GM18861 (cell line): ENCODE measurements around the gene IQSEC1.
A peak's percentile ranks its signal among the peaks of the same experiment; 100 is the strongest.

Experiments used
- ATAC-seq: cut with Tn5 transposase; IDR thresholded peaks from one replicate; pipeline ENCODE4 v1.9.1; 2021; ENCODE audit not compliant: unreplicated experiment

The IQSEC1 gene

DNA sequence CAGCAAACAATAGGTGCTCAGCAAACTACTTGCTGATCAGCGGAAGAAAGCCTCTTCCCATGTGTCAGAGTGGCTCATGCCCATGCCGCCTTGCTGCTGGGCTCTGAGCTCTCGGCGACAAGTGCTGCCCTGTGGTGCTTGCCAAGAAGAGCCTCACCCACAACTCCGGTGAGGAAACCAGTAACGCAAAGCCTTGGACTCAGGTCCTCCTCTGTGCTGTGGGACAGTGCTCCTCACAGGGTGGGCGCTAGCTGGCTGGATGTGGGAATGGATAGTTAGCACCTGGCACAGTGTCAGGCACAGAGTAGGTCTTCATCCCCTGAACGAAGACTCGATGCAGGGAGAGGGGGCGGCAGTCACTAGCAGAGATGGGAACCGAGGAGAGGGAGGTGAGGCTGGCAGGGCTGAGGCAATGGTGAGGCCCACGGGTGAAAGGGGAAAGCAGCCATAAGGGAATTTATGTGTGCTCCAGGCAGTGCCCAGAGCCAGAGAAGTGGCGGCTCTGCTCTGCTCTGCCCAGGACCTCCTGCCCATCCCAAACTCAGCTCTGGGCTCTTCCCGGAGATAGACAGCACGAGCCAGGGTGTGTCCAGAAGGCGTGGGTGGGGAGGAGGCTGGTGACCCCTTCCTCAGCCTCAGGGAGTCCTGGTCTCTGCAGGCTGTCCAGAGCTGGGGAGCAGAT is 55.7 kb downstream of the IQSEC1 start:
- no peak for ATAC-seq

DNA sequence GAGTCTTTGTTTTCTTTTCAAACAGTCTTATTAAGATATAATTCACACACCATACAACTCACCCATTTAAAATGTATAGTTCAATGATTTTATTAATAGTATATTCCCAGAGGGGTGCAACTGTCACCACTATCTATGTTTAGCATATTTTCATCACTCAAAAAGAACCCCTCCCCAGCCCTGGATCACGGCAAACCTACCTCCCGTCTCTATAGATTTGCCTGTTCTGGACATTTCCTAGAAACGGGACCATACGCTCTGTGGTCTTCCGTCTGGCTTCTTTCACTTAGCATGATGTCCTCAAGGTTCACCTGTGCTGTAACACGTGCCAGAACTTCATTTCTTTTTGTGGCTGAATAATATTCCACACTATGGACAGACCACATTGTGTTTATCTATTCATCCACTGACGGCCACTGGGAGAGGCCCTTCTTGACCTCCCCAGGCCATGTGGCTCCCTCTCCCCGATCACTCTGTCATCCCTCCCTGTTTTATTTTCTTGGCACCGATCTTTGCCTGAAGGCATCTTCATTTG is 56.4 kb downstream of the IQSEC1 start:
- no peak for ATAC-seq

DNA sequence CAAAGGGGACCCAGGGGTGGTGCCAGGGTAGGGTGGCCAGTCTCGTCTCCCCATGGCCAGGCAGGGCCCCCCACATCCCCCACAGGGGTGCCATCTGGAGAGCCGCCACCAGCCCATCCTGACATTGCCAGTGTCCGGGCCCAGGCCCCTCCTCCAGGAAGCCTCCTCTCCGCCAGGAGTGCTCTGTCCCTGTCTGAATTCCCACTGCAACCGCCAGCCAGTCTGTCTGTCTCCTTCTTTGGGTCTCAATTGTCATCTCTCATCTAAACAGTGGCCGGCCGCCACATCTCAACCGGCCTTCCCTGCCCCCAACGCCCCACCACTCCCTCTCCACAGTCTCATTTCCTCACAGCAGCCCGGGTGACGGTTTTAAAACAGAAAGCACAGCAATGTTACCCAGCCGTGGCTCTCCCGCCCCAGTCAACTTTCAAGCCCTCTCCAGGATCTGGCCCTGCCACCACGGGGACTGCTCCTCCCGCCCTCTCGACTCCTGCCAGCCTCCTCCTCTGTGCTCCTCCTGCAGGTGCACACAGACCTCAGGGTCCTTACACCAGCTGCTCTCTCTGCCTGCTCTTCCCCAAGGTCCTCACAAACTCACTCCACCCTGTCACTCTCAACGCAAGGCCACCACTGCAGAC is 57.0 kb downstream of the IQSEC1 start:
- ATAC-seq = no peak

DNA sequence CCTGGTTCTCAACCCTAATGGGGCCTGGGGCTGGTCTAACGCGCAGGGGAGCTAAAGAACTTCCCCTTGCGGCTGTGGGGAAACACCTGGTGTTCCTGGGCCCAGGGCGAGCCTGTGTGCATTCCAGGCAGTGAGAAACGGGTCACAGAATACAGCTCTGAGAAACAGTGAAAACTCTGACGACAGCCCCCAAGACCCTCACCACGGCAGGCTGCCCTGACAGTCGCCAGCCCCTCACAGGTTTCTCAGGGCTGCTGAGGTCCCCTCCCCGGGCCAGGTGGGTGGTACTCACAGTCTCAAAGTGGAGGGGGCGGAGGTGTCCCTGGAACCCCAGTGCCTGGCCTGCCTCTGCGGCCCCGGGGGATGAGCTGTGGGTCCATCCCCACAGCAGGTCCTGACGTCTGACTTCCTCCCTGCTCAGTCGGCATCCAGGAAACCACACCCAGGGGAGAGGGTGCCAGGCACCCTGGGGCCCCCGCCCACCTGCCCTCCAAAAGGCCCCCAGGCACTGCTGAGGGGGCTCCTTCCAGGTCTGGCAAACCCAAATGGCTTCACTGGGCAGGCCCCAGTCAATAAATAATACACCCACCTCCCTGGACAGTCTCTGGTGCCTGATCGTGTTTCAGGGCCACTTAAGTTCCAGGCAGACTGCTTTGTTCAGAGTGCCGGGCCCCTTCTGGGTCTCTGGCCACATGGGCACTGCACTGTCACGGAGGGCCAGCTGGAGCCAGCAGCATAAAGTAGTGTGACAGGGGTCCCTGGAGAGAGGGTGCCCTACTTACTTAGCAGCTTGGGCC is 57.7 kb downstream of the IQSEC1 start:
- ATAC-seq = no peak

DNA sequence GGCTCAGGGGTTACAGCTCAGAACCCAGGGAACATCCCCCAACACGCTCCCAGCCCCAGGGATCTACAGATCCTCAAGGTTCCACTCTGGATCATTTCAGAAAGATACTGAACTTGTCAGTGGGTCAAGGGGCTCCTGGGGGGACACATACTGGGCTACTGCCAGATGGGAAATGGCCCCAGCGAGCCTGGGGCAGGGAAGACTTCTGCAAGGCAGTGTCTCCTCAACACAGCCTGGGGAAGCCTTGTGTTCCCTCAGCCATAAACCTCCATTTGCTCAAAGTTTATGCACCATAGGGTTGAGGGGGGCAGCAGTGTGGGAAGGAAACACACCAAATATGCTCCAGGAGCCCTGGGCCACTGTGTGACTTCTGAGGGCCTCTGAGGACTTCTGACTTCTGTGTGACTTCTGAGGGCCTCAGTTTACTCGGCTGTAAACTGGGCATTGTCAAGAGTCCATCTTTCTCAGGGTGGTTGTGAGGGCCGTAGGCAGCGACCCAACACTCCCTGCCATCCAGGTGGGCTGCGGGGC is 58.4 kb downstream of the IQSEC1 start:
- no peak for ATAC-seq

DNA sequence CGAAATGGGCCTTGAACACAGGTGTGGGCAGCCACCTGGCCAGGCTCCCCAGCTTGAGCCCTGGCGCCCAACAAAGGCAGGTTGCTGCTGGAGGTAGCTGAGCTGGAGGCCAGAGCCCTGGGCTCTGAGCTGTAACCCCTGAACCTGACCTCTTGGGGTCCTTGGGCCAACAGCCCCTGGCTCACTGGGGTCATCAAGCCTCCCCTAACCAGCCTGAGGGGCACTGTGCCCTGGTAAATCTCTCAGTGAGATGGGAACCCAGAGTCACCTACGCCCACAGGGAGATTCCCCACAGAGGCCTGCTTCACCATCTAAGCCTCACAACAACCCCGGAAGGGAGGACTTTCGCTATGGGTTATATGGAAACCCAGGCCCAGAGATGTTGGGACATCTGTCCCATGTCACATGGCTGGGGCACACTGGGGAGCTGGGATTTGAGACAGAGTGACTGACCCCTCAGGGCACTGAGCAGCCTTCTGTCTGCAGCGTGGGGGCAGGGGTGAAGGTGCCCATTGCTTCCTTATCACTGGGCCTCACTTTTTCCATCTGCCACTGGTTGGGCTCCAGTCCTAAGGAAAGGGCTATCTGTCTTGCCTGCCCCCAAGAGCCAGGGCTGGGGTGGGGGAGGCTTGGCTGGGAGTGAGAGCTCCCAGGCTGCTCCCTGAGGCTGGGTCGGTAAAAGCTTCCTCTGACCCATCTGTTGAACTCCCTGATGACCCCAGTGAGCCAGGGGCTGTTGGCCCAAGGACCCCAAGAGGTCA is 59.1 kb downstream of the IQSEC1 start:
- no peak for ATAC-seq

DNA sequence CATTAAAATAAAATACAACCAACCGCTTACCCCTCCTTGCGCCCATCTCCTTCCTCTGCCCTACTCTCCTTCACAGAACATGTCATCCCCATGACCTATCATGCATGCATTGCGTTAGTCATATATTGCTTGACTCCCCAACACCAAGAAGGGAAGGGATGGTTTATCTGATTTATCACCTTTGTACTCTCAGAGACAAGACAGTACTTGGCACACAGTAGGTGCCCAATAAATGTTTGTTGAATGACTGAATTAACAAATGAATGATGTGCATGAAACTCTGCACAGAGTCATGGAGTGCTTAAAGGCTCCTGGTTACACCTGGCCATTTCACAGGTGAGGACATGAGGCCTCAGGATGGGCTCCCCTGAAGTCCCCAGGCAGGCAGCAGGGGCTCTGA is 59.7 kb downstream of the IQSEC1 start:
- ATAC-seq = no peak

DNA sequence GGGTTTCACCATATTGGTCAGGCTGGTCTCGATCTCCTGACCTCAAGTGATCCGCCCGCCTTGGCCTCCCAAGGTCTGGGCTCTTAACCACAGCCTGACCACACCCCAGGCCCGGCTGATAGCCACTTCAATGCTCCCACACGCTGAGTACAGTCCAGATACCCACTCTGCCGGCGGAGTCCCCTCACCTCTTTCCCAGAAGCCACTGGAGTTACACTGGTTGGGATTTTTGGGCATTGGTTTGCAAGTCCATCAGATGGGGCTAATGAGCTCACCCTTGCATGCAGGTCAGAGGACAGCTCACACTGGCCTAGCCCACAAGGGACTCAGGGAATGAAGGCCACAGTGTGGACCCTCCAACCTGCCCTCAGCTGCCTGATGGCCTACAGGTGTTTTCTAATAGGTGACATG is 60.1 kb downstream of the IQSEC1 start:
- ATAC-seq = no peak

DNA sequence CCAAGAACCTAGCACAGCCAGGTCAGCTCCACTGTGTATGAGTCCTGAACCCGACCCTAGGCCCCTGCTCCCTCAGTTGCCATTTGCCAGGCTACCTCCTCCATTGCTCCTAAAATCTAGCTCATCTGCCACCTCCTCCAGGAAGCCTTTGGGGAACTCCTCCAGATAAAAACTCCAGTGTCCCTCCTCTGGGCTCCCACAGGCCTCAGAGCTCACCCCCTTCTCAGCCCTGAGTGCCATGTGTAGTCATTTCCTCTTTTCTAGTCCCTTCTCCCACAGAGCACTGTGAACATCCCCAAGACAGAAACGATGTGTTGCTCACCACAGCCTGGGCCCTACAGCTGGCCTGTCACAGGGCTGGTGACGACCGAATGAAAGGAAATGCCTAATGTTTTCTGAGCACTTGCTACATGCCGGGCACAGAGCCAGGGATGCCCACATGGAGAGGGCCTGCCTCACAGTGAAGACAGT is 61.0 kb downstream of the IQSEC1 start:
- ATAC-seq = peak; percentile 35

DNA sequence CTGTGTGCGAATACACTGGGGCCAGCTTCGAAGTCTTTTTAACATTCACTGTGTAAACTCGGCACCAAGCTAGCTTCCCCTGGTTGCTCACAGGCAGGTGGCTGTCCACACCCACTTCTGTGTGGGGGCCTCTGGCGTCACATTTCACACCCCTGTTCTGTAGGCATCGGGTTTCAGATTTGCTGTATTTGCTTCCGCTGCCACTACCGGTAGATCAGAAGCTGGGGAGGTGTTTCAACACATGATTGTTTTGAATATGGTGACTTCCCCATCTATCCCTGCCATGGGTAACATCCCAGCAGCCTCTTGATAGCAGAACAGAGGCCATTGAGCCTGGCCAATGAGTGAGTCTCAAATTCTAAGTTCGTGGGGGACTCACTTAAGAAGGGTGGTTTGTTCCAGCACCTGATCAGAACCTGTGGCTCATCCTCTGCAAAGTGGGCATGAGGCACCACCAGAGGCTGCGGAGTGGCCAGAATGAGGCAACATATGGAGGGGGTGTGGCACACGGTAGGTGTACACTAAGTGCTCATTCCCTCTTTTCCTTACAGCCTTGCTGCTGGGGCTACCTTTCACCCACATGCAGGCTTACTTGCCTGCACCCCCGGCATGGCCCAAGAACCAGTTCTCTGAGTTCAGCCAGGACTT is 61.5 kb downstream of the IQSEC1 start:
- ATAC-seq = peak; percentile 45

DNA sequence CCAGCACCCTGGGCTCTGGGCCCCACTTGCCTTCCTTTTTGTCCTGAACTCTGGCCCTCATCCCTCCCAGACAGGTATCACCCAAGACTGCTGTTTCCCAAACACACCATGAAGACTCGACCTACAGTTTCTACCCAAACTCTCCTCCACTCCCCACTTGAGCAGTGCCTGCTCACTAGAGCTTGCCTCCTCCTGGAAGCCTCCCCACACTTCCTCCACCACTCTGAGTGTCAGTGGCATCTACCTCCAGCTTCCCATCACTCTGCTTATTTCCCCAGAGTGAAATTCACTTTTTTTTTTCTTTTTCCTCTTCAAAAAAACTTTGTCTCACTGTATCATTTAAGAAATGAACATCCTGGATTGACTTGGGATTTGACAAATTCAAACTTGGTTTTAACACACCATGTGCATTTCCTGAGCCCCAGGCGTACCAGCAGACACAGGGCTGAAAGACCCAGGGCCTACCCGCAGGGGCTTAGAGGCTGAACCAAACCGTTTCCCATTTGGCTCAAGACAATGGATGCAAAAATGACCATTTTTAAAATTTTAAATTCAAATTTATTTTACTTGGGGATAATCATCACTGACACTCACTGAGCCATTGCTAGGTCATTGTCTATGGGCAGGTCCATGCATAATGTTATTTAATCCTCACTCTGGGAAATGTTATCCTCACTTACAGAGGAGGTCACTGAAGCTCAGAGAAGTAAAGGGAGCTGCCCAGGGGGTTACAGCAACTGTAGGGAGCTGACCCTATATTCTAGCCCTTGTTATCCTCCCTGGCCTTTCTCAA is 62.3 kb downstream of the IQSEC1 start:
- no peak for ATAC-seq

DNA sequence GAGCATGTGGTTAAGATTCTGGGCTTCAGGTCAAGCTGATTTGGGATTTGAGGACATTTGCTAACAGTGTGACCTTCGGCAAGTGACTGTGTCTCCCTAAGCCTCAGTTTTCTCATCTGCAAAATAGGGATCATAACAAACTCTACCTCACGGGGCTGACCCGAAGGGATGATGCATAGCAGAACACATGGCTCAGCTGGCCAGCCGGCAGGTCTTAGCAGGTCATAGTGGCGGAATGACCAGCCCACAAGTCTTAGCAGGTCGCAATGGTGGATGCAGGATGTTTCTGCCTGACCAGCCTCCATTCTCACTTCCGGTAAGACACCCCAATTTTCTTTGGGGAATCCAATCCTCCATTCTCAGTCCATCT is 63.3 kb downstream of the IQSEC1 start:
- ATAC-seq = no peak

DNA sequence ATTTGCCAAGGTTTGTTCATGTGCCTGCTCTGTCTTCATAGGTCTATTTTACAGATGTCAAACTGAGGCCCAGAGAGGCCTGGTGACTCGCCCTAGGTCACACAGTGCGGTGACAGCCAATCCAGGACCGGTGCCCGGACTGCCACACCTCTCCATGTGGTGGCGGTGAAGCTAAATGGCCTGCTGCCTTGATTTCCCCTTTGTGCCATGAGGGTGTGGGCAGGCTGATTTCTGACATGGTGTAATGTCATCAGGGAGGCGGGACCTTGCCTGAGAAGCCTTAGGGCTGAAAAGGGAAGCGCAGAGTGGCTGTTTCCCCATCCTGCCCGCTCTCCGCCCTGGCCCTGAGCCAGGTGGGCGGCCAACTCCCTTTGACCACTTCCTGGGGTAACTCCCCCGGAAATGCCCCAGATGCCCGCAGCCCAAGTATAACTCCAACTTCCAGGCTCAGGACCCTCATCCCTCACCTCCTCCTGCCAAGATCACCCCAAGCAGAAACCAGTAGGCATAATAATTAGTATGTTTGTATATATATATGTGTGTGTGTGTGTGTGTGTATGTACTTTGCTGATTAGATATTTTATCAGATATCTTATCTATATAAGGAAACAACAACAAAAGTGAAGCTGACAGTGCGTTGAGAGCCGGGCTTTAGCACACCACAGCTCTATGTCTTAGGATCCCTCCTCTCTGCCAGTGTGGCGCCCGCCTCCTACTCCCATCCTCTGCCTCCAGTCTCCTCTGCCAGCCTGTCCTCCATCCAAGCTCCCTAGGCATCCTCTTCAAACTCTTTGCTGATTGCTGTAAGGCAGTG is 63.9 kb downstream of the IQSEC1 start:
- peak; percentile 17 for ATAC-seq

DNA sequence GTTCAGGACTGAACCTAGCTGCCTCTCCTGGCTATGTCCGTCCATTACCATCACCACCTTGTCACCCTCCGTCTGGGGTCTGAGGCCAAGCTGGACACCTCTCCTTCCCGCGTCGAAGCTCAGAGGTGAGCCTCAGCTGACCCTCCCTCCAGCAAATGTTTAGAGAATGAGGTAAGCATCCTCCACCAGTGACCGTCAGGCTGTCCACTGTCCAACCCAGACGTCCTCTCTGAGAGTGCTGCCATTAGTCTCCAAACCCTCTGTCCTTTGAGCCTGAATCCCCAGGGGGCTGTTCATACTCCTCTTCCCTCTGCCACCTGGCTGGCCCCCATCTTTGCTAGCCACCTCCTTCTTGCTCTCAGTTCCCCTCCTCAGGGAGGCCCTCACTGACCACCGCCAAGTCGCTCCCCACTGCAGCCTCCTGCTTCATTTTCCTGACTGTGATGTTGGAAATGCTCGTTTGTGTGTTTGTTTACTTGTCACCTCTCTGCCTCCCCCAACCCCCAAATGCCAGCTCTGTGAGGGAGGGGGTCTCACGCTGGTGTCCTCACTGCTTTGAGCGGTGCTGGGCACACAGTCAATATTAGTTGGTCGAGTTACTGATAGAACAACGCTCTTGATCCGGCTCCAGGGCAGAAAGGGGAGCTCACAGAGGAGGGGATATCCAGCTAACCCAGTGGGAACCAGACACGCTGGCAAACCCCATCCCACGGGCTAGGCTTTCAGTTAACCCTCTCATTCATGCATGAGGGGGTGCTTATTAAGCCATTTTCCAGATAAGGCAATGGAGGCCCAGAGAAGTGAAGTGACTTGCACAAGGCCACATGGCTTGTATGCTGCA is 64.9 kb downstream of the IQSEC1 start:
- ATAC-seq = no peak

DNA sequence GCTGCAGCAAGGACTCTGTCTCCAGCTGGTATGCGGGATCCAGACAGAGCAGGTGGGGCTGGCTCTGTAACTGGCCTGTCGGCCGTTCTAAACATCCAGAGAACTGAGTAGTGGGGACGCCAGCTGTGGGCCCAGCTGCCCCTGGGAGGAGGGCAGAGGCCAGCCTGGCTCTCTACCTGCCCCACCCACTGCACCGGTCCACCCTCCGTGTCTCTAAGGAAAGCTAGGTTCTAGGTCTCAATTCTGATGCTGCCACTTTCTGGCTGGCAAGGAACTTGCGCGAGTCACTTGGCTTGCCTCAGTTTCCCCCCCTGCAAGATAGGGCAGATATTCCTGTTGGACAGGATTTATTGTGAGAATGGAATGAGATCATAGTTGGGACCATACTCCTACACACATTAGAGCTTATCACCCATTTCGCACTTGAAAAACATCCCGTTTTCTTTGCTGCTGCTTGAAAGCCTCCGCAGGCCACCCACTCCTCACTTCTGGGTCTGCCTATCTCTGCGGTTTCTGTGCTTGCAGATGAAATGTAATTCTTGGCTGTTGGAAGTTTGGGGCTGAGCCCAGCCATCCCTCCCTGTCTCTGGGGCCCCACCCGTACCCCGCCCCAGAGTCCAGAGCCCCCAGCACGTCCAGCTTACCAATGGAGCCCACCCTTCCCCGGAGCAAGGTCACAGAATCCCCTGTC is 65.8 kb downstream of the IQSEC1 start:
- no peak for ATAC-seq

DNA sequence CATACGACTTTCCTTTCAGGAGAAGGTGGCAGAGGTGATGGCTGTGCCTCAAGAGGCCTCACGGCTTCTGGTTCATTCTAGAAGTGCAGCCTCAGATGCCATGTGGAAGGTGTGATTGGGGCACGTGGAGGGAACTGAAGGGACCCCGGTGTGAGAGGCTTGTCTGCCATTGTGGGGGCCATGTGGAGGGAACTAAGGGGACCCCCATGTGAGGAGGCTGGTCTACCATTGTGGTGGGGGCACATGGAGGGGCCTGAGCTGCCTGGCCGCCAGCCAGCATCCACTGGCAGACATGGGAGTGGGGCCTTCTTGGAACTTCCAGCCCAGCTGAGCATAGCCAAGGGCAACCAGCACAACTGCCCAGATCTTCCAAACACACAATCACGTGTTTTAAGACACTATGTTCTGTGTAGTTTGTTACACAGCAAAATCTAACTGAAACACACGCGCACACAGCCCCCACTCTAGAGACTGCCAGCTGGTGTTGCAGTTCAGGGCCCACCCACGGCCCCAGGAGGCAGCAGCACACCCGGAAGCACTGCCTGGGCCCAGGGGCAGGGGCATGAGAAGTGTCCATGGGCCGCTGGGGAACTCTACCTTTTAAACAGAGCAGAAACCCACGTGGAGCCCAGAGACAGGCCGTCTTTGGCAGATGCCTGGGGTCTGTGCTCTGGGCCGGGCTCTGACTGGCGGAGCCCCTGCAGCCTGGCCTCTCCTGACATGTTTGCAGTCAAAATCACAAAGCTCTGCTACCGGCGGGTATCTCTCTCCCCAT is 66.8 kb downstream of the IQSEC1 start:
- no peak for ATAC-seq
